GM12878 (cell line): ENCODE measurements around the gene SETD1A. TPM values are rescaled to one million over a fixed set of nuclear protein-coding genes. Genes with fewer than 3 reads are reported as not detected.

Experiments
- BCL11A ChIP-seq: IDR thresholded peaks from 2 replicates; pipeline ENCODE4 v1.6.1; 2011; ENCODE audit warnings: low read depth, low read length
- CBX3 ChIP-seq: fragments of 200-600 bp; sonication (generic); IDR thresholded peaks from 2 replicates; pipeline ENCODE4 v1.6.1; 2016; ENCODE audit warnings: low read depth, borderline replicate concordance
- EGR1 ChIP-seq, 2 experiments: IDR thresholded peaks; 1 replicate in 1 of 2; 2 replicates in 1 of 2; pipeline ENCODE4 v1.6.1; 2011 to 2012; ENCODE audit warnings: low read depth in 2 of 2, low read length in 2 of 2, borderline replicate concordance in 1 of 2, mild to moderate bottlenecking in 1 of 2, moderate library complexity in 1 of 2
- HDGF ChIP-seq: fragments of 450-650 bp; IDR thresholded peaks from 2 replicates; pipeline ENCODE4 v1.6.1; 2016; ENCODE audit warnings: antibody characterized with exemption
- IKZF1 ChIP-seq: fragments of 450-650 bp; conservative IDR thresholded peaks from 2 replicates; pipeline ENCODE4 v1.6.1; 2017; ENCODE audit warnings: antibody characterized with exemption, mild to moderate bottlenecking
- JUND ChIP-seq: IDR thresholded peaks from 2 replicates; pipeline ENCODE4 v1.6.1; 2012; ENCODE audit warnings: low read depth, mild to moderate bottlenecking, low read length, improper control_type of control experiment, moderate library complexity
- MTA3 ChIP-seq: IDR thresholded peaks from 2 replicates; pipeline ENCODE4 v1.6.1; 2012; ENCODE audit warnings: low read length, inconsistent platforms, borderline replicate concordance
- NBN ChIP-seq: fragments of 450-650 bp; IDR thresholded peaks from 2 replicates; pipeline ENCODE4 v1.6.1; 2016
- NFIC ChIP-seq: IDR thresholded peaks from 2 replicates; pipeline ENCODE4 v1.6.1; 2012; ENCODE audit warnings: low read depth, mild to moderate bottlenecking, inconsistent platforms, low read length, moderate library complexity
- NFYA ChIP-seq: IDR thresholded peaks from 2 replicates; pipeline ENCODE4 v1.6.1; 2011; ENCODE audit warnings: low read depth, mild to moderate bottlenecking, low read length, improper control_type of control experiment, borderline replicate concordance
- NRF1 ChIP-seq: conservative IDR thresholded peaks from 2 replicates; pipeline ENCODE4 v1.6.1; 2011; ENCODE audit warnings: mild to moderate bottlenecking, low read depth, low read length, improper control_type of control experiment
- RAD51 ChIP-seq: fragments of 450-650 bp; IDR thresholded peaks from 2 replicates; pipeline ENCODE4 v1.6.1; 2016; ENCODE audit warnings: moderate library complexity, mild to moderate bottlenecking, inconsistent platforms
- RBBP5 ChIP-seq: fragments of 200-600 bp; sonication (generic); conservative IDR thresholded peaks from 2 replicates; pipeline ENCODE4 v1.6.1; 2016
- RFX5 ChIP-seq: IDR thresholded peaks from 2 replicates; pipeline ENCODE4 v1.6.1; 2011; ENCODE audit warnings: low read depth, low read length, improper control_type of control experiment
- polyA plus RNA-seq, 11 experiments: library from polyadenylated mRNA; depleted of rRNA in 4 of 11; unstranded in 6 of 11; stranded (reverse) in 5 of 11; fragments of >200 nt; fragmentation: Nextera tagmentation in 4 of 11; fragmentation: Illumina TruSeq in 1 of 11; extraction: Ambion mirVana in 4 of 11; extraction: Trizol in 1 of 11; gene quantifications; 1 replicate in 1 of 11; 2 replicates in 10 of 11; pipeline versions ENCODE4 v1.2.1 to v1.2.3, GENCODE V29; 2011 to 2016; ENCODE audit warnings: inconsistent platforms in 2 of 11, missing spikeins in 2 of 11, low read depth in 1 of 11
- total RNA-seq, 4 experiments: library from RNA; depleted of rRNA in 3 of 4; stranded (reverse); fragments of >200 nt in 3 of 4; fragmentation: Illumina TruSeq in 1 of 4; extraction: Trizol in 1 of 4; gene quantifications; 2 replicates each; pipeline versions ENCODE4 v1.2.1 to v1.2.3, GENCODE V29; 2013 to 2021
- TF ChIP-seq, protein P1 (sequence below): fragments of 450-650 bp; formaldehyde crosslinking; IDR thresholded peaks from 2 replicates; pipeline ENCODE4 v1.5.0; 2022; ENCODE audit warnings: mild to moderate bottlenecking, missing genetic modification characterization
- TF ChIP-seq, protein P2 (sequence below): fragments of 450-650 bp; formaldehyde crosslinking; IDR thresholded peaks from 2 replicates; pipeline ENCODE4 v1.4.0; 2022; ENCODE audit warnings: mild to moderate bottlenecking, moderate library complexity
- TF ChIP-seq, protein P3 (sequence below): fragments of 150-350 bp; IDR thresholded peaks from 2 replicates; pipeline ENCODE4 v1.6.1; 2014; ENCODE audit warnings: mild to moderate bottlenecking, low read depth, low read length
- TF ChIP-seq, protein P4 (sequence below): fragments of 450-650 bp; IDR thresholded peaks from 2 replicates; pipeline ENCODE4 v1.6.1; 2016; ENCODE audit warnings: mild to moderate bottlenecking
- TF ChIP-seq, protein P5 (sequence below): IDR thresholded peaks from 2 replicates; pipeline ENCODE4 v1.6.1; 2011; ENCODE audit warnings: mild to moderate bottlenecking, low read depth, low read length, moderate library complexity; ENCODE audit not compliant: insufficient replicate concordance

The SETD1A gene
- total and polyA plus RNA-seq, 10 of the 15 experiments (the other 5 are each of a cell fraction or from before 2014, with no cell fraction given), result 0.02 to 25.9 (median 4.9) TPM

DNA sequence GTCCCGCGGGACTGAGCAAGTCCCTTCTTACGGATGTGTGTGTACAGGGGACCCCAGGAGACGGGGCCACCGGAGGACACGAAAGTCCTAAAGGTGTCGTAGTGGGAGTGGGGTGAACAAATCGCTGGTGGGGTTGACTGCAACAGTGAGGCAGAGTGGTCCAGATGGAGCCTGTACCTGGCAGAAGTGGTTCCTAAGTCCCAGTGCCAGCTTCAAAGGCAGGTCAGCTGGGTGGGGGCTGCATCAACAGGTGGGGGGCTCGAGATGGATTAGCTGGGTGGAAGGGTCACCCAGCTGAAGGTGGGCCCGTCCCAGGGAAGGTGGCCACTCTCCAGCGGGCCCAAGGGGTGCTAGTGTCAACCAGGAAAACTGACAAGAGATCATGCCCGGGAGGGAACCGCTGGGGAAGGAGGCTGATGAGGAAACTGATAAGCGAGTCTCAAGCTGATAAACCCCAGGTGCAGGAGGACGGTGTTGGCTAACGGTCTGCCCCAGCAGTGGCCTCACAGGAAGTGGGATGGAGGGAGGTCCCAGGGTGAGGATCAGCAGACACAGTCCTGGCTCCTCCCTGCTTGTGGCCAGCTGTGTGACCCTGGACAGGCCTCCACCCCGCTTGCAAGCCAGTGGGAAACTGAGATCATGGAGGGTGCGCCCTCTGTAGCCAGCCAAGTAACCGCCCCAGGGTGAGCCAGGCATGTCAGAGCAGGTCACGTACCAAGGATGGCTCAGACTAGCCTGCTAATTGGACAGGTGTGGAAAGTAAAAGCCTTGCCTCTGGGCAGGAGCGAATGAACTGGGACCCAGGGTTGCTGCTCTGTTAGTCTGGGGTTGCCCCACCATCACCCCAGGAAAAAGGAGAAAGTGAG, 7.7 kb upstream of the SETD1A start (continued):
- TF ChIP-seq, protein P1, sequence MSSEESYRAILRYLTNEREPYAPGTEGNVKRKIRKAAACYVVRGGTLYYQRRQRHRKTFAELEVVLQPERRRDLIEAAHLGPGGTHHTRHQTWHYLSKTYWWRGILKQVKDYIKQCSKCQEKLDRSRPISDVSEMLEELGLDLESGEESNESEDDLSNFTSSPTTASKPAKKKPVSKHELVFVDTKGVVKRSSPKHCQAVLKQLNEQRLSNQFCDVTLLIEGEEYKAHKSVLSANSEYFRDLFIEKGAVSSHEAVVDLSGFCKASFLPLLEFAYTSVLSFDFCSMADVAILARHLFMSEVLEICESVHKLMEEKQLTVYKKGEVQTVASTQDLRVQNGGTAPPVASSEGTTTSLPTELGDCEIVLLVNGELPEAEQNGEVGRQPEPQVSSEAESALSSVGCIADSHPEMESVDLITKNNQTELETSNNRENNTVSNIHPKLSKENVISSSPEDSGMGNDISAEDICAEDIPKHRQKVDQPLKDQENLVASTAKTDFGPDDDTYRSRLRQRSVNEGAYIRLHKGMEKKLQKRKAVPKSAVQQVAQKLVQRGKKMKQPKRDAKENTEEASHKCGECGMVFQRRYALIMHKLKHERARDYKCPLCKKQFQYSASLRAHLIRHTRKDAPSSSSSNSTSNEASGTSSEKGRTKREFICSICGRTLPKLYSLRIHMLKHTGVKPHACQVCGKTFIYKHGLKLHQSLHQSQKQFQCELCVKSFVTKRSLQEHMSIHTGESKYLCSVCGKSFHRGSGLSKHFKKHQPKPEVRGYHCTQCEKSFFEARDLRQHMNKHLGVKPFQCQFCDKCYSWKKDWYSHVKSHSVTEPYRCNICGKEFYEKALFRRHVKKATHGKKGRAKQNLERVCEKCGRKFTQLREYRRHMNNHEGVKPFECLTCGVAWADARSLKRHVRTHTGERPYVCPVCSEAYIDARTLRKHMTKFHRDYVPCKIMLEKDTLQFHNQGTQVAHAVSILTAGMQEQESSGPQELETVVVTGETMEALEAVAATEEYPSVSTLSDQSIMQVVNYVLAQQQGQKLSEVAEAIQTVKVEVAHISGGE (CRISPR knock-in tag), result no peak
- TF ChIP-seq, protein P2, sequence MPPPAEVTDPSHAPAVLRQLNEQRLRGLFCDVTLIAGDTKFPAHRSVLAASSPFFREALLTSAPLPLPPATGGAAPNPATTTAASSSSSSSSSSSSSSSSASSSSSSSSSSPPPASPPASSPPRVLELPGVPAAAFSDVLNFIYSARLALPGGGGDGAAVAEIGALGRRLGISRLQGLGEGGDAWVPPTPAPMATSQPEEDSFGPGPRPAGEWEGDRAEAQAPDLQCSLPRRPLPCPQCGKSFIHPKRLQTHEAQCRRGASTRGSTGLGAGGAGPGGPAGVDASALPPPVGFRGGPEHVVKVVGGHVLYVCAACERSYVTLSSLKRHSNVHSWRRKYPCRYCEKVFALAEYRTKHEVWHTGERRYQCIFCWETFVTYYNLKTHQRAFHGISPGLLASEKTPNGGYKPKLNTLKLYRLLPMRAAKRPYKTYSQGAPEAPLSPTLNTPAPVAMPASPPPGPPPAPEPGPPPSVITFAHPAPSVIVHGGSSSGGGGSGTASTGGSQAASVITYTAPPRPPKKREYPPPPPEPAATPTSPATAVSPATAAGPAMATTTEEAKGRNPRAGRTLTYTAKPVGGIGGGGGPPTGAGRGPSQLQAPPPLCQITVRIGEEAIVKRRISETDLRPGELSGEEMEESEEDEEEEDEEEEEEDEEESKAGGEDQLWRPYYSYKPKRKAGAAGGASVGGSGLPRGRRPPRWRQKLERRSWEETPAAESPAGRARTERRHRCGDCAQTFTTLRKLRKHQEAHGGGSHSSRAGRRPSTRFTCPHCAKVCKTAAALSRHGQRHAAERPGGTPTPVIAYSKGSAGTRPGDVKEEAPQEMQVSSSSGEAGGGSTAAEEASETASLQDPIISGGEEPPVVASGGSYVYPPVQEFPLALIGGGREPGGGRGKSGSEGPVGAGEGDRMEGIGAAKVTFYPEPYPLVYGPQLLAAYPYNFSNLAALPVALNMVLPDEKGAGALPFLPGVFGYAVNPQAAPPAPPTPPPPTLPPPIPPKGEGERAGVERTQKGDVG, result no peak
- peak; percentile 65; the same call in 1 of the 2 replicates for TF ChIP-seq NBN
- TF ChIP-seq NRF1, result no peak
- no peak for TF ChIP-seq NFYA
- no peak for TF ChIP-seq RAD51
- TF ChIP-seq MTA3, result no peak
- no peak for TF ChIP-seq RBBP5
- TF ChIP-seq EGR1 (IDR thresholded peaks at IDR 0.05; ENCODE audit: borderline replicate concordance in 1 of 2, low read depth in 2 of 2, low read length in 2 of 2), result 0 out of 3 replicates have a peak, but pooled peaks of 1 of the 2 experiments have one; percentile 19
- TF ChIP-seq, protein P3, sequence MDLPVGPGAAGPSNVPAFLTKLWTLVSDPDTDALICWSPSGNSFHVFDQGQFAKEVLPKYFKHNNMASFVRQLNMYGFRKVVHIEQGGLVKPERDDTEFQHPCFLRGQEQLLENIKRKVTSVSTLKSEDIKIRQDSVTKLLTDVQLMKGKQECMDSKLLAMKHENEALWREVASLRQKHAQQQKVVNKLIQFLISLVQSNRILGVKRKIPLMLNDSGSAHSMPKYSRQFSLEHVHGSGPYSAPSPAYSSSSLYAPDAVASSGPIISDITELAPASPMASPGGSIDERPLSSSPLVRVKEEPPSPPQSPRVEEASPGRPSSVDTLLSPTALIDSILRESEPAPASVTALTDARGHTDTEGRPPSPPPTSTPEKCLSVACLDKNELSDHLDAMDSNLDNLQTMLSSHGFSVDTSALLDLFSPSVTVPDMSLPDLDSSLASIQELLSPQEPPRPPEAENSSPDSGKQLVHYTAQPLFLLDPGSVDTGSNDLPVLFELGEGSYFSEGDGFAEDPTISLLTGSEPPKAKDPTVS, result no peak
- no peak for TF ChIP-seq NFIC
- TF ChIP-seq, protein P4, sequence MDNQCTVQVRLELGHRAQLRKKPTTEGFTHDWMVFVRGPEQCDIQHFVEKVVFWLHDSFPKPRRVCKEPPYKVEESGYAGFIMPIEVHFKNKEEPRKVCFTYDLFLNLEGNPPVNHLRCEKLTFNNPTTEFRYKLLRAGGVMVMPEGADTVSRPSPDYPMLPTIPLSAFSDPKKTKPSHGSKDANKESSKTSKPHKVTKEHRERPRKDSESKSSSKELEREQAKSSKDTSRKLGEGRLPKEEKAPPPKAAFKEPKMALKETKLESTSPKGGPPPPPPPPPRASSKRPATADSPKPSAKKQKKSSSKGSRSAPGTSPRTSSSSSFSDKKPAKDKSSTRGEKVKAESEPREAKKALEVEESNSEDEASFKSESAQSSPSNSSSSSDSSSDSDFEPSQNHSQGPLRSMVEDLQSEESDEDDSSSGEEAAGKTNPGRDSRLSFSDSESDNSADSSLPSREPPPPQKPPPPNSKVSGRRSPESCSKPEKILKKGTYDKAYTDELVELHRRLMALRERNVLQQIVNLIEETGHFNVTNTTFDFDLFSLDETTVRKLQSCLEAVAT, result peak; percentile 82
- peak; percentile 70 for TF ChIP-seq IKZF1
- TF ChIP-seq, protein P5, sequence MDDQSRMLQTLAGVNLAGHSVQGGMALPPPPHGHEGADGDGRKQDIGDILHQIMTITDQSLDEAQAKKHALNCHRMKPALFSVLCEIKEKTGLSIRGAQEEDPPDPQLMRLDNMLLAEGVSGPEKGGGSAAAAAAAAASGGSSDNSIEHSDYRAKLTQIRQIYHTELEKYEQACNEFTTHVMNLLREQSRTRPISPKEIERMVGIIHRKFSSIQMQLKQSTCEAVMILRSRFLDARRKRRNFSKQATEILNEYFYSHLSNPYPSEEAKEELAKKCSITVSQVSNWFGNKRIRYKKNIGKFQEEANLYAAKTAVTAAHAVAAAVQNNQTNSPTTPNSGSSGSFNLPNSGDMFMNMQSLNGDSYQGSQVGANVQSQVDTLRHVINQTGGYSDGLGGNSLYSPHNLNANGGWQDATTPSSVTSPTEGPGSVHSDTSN, result no peak
- TF ChIP-seq JUND, result no peak
- TF ChIP-seq HDGF, result peak; percentile 86
- no peak for TF ChIP-seq CBX3
- TF ChIP-seq RFX5, result no peak
- TF ChIP-seq BCL11A, result no peak
